GM12873 (cell line): Measurements from ENCODE around the gene OR2M3.

Experiments used
- TF ChIP-seq, protein P1 (sequence below): IDR thresholded peaks from 2 replicates; pipeline ENCODE4 v1.5.1; 2012; ENCODE audit warnings: low read depth, mild to moderate bottlenecking, moderate library complexity, low read length, control low read depth; ENCODE audit not compliant: insufficient read depth; ENCODE audit errors: missing control alignments

OR2M3 gene

DNA sequence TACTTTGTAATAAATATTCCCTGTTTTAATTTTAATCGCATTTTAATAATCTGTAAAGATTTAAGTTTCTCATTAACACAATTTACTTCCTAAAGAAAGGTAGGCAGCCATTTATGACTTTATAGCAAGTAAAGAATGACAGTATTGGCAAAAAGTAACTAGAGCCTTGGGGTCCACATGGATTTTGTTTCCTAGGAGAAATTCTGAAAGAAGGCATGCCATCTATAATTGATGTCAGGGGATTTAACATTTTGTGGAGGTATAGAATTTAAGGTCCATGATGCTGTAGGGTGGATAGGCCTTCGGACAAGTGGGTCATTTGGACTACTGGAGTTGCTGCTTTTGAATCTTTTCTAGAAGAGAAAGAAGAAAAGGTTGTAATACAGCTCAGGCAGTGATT is 34.1 kb downstream of the OR2M3 start, which contains the start of gene OR2M4:
Gene OR2M4, plus strand, starts transcription at position 301 of the 400 bp plus-strand sequence. CDS start 7,512 bp downstream, outside the sequence.
- TF ChIP-seq, protein P1, sequence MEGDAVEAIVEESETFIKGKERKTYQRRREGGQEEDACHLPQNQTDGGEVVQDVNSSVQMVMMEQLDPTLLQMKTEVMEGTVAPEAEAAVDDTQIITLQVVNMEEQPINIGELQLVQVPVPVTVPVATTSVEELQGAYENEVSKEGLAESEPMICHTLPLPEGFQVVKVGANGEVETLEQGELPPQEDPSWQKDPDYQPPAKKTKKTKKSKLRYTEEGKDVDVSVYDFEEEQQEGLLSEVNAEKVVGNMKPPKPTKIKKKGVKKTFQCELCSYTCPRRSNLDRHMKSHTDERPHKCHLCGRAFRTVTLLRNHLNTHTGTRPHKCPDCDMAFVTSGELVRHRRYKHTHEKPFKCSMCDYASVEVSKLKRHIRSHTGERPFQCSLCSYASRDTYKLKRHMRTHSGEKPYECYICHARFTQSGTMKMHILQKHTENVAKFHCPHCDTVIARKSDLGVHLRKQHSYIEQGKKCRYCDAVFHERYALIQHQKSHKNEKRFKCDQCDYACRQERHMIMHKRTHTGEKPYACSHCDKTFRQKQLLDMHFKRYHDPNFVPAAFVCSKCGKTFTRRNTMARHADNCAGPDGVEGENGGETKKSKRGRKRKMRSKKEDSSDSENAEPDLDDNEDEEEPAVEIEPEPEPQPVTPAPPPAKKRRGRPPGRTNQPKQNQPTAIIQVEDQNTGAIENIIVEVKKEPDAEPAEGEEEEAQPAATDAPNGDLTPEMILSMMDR: no peak

DNA sequence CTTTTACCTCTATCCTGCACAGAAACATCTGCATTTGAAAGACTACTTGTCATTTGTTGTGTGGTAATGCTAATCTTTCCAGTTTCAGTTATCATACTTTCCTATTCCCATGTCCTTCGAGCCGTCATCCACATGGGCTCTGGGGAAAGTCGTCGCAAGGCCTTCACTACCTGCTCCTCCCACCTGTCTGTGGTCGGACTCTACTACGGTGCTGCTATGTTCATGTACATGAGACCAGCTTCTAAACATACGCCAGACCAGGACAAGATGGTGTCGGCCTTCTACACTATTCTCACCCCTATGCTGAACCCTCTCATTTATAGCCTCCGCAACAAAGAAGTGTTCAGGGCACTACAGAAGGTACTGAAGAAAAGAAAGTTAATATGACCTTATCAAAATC is 42.4 kb downstream of the OR2M3 start:
- TF ChIP-seq, protein P1: no peak

DNA sequence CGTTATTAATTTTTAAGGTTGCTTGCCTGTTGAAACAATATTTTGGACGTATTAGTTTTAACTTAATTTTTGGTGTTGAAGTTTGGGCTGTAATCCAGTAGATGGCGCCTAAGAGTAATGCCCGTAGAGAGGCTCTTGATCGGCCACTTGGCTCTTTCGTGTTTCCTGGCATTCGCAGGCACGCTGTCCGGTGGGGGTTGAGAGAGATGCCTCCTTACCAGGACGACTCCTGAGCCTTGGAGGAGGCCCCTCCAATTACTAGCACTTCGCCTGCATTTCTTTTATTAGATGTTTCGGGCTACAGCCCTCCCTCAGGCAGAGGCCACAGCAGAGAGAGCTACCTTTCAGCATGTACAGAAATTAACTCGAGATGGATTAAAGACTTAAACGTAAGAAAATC is 46.1 kb downstream of the OR2M3 start:
- TF ChIP-seq, protein P1: peak; percentile 84
